Astrocyte (in vitro differentiated cells and primary cell): ENCODE data around the gene ANKRD11. TPM values are rescaled to one million over a fixed set of nuclear protein-coding genes. Genes with fewer than 3 reads are reported as not detected.

Experiments used
- DNase-seq: peaks from one replicate; pipeline ENCODE4 v3.0.0-alpha.2; 2010; ENCODE audit warnings: low read depth
- FAIRE-seq: peaks from 2 replicates; lab custom pipeline; 2011; peaks lifted over from hg19 to GRCh38; lab: Jason Lieb, UNC
- H2AFZ ChIP-seq: 2 replicates; pipeline ENCODE4 v1.6.0; 2012; ENCODE audit warnings: low read depth, low read length, inconsistent platforms
- H3K27ac ChIP-seq: 2 replicates; pipeline ENCODE4 v1.5.1; 2011; ENCODE audit warnings: low read depth, low read length, inconsistent platforms
- H3K27me3 ChIP-seq: 2 replicates; pipeline ENCODE4 v1.6.0; 2011; ENCODE audit warnings: low read length, inconsistent platforms; ENCODE audit not compliant: insufficient read depth
- H3K36me3 ChIP-seq: 2 replicates; pipeline ENCODE4 v1.5.1; 2011; ENCODE audit warnings: low read length, inconsistent platforms; ENCODE audit not compliant: insufficient read depth
- H3K4me1 ChIP-seq: 2 replicates; pipeline ENCODE4 v1.5.1; 2011; ENCODE audit warnings: low read length, inconsistent platforms; ENCODE audit not compliant: insufficient read depth
- H3K4me2 ChIP-seq: 2 replicates; pipeline ENCODE4 v1.6.0; 2012; ENCODE audit warnings: low read length, inconsistent platforms
- H3K4me3 ChIP-seq: 2 replicates; pipeline ENCODE4 v1.5.1; 2011; ENCODE audit warnings: low read depth, mild to moderate bottlenecking, low read length, inconsistent platforms; ENCODE audit not compliant: insufficient read depth
- H3K79me2 ChIP-seq: 2 replicates; pipeline ENCODE4 v1.6.0; 2012; ENCODE audit warnings: mild to moderate bottlenecking, low read length, inconsistent platforms; ENCODE audit not compliant: insufficient read depth
- H3K9ac ChIP-seq: 2 replicates; pipeline ENCODE4 v1.6.0; 2012; ENCODE audit warnings: mild to moderate bottlenecking, low read length, inconsistent platforms
- H3K9me3 ChIP-seq: 2 replicates; pipeline ENCODE4 v1.5.1; 2012; ENCODE audit warnings: low read depth, mild to moderate bottlenecking, low read length, inconsistent platforms; ENCODE audit not compliant: insufficient read depth
- H4K20me1 ChIP-seq: 2 replicates; pipeline ENCODE4 v1.6.0; 2012; ENCODE audit warnings: low read length, inconsistent platforms; ENCODE audit not compliant: insufficient read depth
- H3K27ac Mint-ChIP-seq: one replicate; pipeline ENCODE4 v1.8.0; 2021; ENCODE audit warnings: mild to moderate bottlenecking, mixed read lengths; ENCODE audit not compliant: unreplicated experiment
- H3K27me3 Mint-ChIP-seq: one replicate; pipeline ENCODE4 v1.8.0; 2021; ENCODE audit warnings: low read depth, mixed read lengths; ENCODE audit not compliant: unreplicated experiment
- H3K36me3 Mint-ChIP-seq: one replicate; pipeline ENCODE4 v1.8.0; 2021; ENCODE audit warnings: low read depth, mixed read lengths; ENCODE audit not compliant: unreplicated experiment
- H3K4me1 Mint-ChIP-seq: one replicate; pipeline ENCODE4 v1.8.0; 2021; ENCODE audit warnings: low read depth, mixed read lengths; ENCODE audit not compliant: unreplicated experiment
- H3K4me3 Mint-ChIP-seq: one replicate; pipeline ENCODE4 v1.8.0; 2021; ENCODE audit warnings: mild to moderate bottlenecking, moderate library complexity, mixed read lengths; ENCODE audit not compliant: unreplicated experiment
- H3K9me3 Mint-ChIP-seq: one replicate; pipeline ENCODE4 v1.8.0; 2021; ENCODE audit warnings: mild to moderate bottlenecking, mixed read lengths; ENCODE audit not compliant: unreplicated experiment
- CTCF ChIP-seq: IDR thresholded peaks from 2 replicates; pipeline ENCODE4 v1.5.1; 2011; ENCODE audit warnings: low read depth, mild to moderate bottlenecking, inconsistent platforms, low read length, moderate library complexity; ENCODE audit not compliant: insufficient read depth
- EZH2 ChIP-seq: IDR thresholded peaks from 2 replicates; pipeline ENCODE4 v1.6.1; 2012; ENCODE audit warnings: mild to moderate bottlenecking, low read length, inconsistent platforms; ENCODE audit not compliant: insufficient read depth
- total RNA-seq: library from RNA; stranded (reverse); gene quantifications from 2 replicates; pipeline ENCODE4 v1.2.1, GENCODE V29; 2021

ANKRD11 gene
- total RNA-seq, 1 donor from 2014 or later: 213 TPM

GRCh38 chr16:89410322-89410721 lies 80.0 kb downstream of the ANKRD11 start:
- H3K4me2 ChIP-seq: peak overlapping the region; percentile 15
- H3K4me3 ChIP-seq: no peak overlapping the region
- FAIRE-seq: no peak
- TF ChIP-seq CTCF: no peak
- TF ChIP-seq EZH2: no peak
- peaks cover 70% of the 10 kb centered on the region for H3K4me1 Mint-ChIP-seq
- H3K27me3 ChIP-seq: no peaks in the 10 kb centered on the region
- H3K27me3 Mint-ChIP-seq: no peaks in the 10 kb centered on the region
- peaks cover 98% of the 10 kb centered on the region for H3K79me2 ChIP-seq
- no peak overlapping the region for H3K4me3 Mint-ChIP-seq
- H3K4me1 ChIP-seq: peaks cover 38% of the 10 kb centered on the region
- no peak overlapping the region for H3K9ac ChIP-seq
- H2AFZ ChIP-seq: no peak overlapping the region
- H3K9me3 Mint-ChIP-seq: no peaks in the 10 kb centered on the region
- peaks cover 11% of the 10 kb centered on the region for H3K36me3 Mint-ChIP-seq
- H3K27ac Mint-ChIP-seq: no peak overlapping the region
- H4K20me1 ChIP-seq: peaks cover 96% of the 10 kb centered on the region
- no peaks in the 10 kb centered on the region for H3K9me3 ChIP-seq
- DNase-seq: no peak
- peak overlapping the region; percentile 23 for H3K27ac ChIP-seq
- H3K36me3 ChIP-seq: no peaks in the 10 kb centered on the region

GRCh38 chr16:89409161-89409711 lies 81.1 kb downstream of the ANKRD11 start:
- H3K36me3 ChIP-seq: no peaks in the 10 kb centered on the region
- H3K9me3 ChIP-seq: no peaks in the 10 kb centered on the region
- H3K4me3 Mint-ChIP-seq: no peak overlapping the region
- H2AFZ ChIP-seq: no peak overlapping the region
- peaks cover 99% of the 10 kb centered on the region for H3K79me2 ChIP-seq
- no peak overlapping the region for H3K27ac ChIP-seq
- H3K4me3 ChIP-seq: no peak overlapping the region
- H3K9ac ChIP-seq: peak overlapping the region; percentile 15
- H3K36me3 Mint-ChIP-seq: peaks cover 8% of the 10 kb centered on the region
- no peaks in the 10 kb centered on the region for H3K9me3 Mint-ChIP-seq
- FAIRE-seq (no peak), DNase-seq (no peak)
- H3K27ac Mint-ChIP-seq: peak overlapping the region; percentile 90
- H3K4me1 Mint-ChIP-seq: peaks cover 74% of the 10 kb centered on the region
- no peaks in the 10 kb centered on the region for H3K27me3 ChIP-seq
- peak overlapping the region; percentile 54 for H3K4me2 ChIP-seq
- peaks cover 97% of the 10 kb centered on the region for H4K20me1 ChIP-seq
- peaks cover 38% of the 10 kb centered on the region for H3K4me1 ChIP-seq
- no peak for TF ChIP-seq EZH2
- no peak for TF ChIP-seq CTCF
- H3K27me3 Mint-ChIP-seq: no peaks in the 10 kb centered on the region

GRCh38 chr16:89408315-89408714 lies 82.0 kb downstream of the ANKRD11 start:
- Histone ChIP-seq H3K79me2 (peaks cover 99% of the 10 kb centered on the region), H3K27me3 (no peaks in the 10 kb centered on the region), H3K9ac (peak overlapping the region; percentile 15), H3K4me1 (peaks cover 34% of the 10 kb centered on the region), H3K27ac (no peak overlapping the region), H3K9me3 (no peaks in the 10 kb centered on the region), H3K4me3 (no peak overlapping the region), H3K36me3 (no peaks in the 10 kb centered on the region), H4K20me1 (peaks cover 97% of the 10 kb centered on the region), H2AFZ (no peak overlapping the region), H3K4me2 (no peak overlapping the region)
- TF ChIP-seq CTCF (no peak), EZH2 (no peak)
- Mint-ChIP-seq H3K27me3 (no peaks in the 10 kb centered on the region), H3K4me3 (peak overlapping the region; percentile 40), H3K9me3 (no peaks in the 10 kb centered on the region), H3K4me1 (peaks cover 79% of the 10 kb centered on the region), H3K36me3 (peaks cover 6% of the 10 kb centered on the region), H3K27ac (peak overlapping the region; percentile 90)
- FAIRE-seq: no peak
- DNase-seq: no peak
